PC-3 (cell line): ENCODE results near the gene ZFYVE28. TPM values are rescaled to one million over a fixed set of nuclear protein-coding genes. Genes with fewer than 3 reads are reported as not detected.
A peak's percentile ranks its signal among the peaks of the same experiment; 100 is the strongest.

Source experiments
- ATAC-seq: fragments of 200-7000 bp; cut with Tn5 transposase; 2 replicates; pipeline ENCODE4 v1.9.1; 2020; ENCODE audit warnings: mild to moderate bottlenecking, moderate library complexity
- BruUV-seq: library from RNA; stranded (reverse); fragments of 400-500 nt; replicated peaks from 2 replicates; lab custom pipeline; 2021; lab: Mats Ljungman, UMichigan
- CTCF ChIA-PET: fragments of 300-600 bp; sonication (Branson Sonifier 250); formaldehyde crosslinking; loops from one replicate; lab custom pipeline; 2022; ENCODE audit warnings: antibody characterized with exemption; lab: Charles Lee
- POLR2A ChIA-PET: fragments of 300-600 bp; sonication (Branson Sonifier 250); formaldehyde crosslinking; loops from one replicate; lab custom pipeline; 2022; ENCODE audit warnings: antibody characterized with exemption; ENCODE audit not compliant: unreplicated experiment; lab: Charles Lee
- DNase-seq: peaks from one replicate; pipeline ENCODE4 v3.0.0-alpha.2; 2015
- H2AFZ ChIP-seq: fragments of 300-600 bp; sonication (generic); 2 replicates; pipeline ENCODE4 v1.6.0; 2016; ENCODE audit warnings: antibody characterized with exemption, low read length
- H3F3A ChIP-seq: fragments of 300-600 bp; sonication (generic); one replicate; pipeline ENCODE4 v1.6.0; 2017; ENCODE audit warnings: antibody characterized with exemption, low read length, control low read depth, mild to moderate bottlenecking; ENCODE audit not compliant: unreplicated experiment
- H3K27ac ChIP-seq: fragments of 300-600 bp; sonication (generic); 2 replicates; pipeline ENCODE4 v1.5.1; 2016; ENCODE audit warnings: mild to moderate bottlenecking, low read length
- H3K27me3 ChIP-seq: fragments of 300-600 bp; sonication (generic); 2 replicates; pipeline ENCODE4 v1.6.1; 2016; ENCODE audit warnings: low read length, mixed read lengths
- H3K36me3 ChIP-seq: fragments of 300-600 bp; sonication (generic); 2 replicates; pipeline ENCODE4 v1.6.1; 2016; ENCODE audit warnings: low read depth, mixed run types, low read length, mixed read lengths
- H3K4me1 ChIP-seq: fragments of 300-600 bp; sonication (generic); 2 replicates; pipeline ENCODE4 v1.5.1; 2016; ENCODE audit warnings: low read length; ENCODE audit not compliant: insufficient read depth
- H3K4me2 ChIP-seq: fragments of 300-600 bp; sonication (generic); 2 replicates; pipeline ENCODE4 v1.6.0; 2016; ENCODE audit warnings: low read length
- H3K4me3 ChIP-seq: fragments of 300-600 bp; sonication (generic); 2 replicates; pipeline ENCODE4 v1.5.1; 2016; ENCODE audit warnings: mild to moderate bottlenecking, low read length, mixed read lengths
- H3K79me2 ChIP-seq: fragments of 300-600 bp; sonication (generic); 2 replicates; pipeline ENCODE4 v1.6.1; 2017; ENCODE audit warnings: low read length, mixed read lengths
- H3K9ac ChIP-seq: fragments of 300-600 bp; sonication (generic); 2 replicates; pipeline ENCODE4 v1.6.0; 2016; ENCODE audit warnings: mild to moderate bottlenecking, low read length
- H3K9me2 ChIP-seq: fragments of 300-600 bp; sonication (generic); replicated peaks from 2 replicates; pipeline ENCODE4 v1.6.1; 2016; ENCODE audit warnings: mixed run types, low read length, mixed read lengths
- H3K9me3 ChIP-seq: fragments of 300-600 bp; sonication (generic); 2 replicates; pipeline ENCODE4 v1.6.1; 2016; ENCODE audit warnings: low read length, mixed read lengths
- H4K20me1 ChIP-seq: fragments of 300-600 bp; sonication (generic); 2 replicates; pipeline ENCODE4 v1.6.1; 2016; ENCODE audit warnings: low read length, mixed read lengths
- CTCF ChIP-seq: fragments of 300-600 bp; sonication (generic); conservative IDR thresholded peaks from 2 replicates; pipeline ENCODE4 v1.5.1; 2017; ENCODE audit warnings: antibody characterized with exemption, low read depth, mild to moderate bottlenecking, low read length
- EZH2 ChIP-seq: fragments of 300-600 bp; sonication (generic); IDR thresholded peaks from one replicate; pipeline ENCODE4 v1.6.1; 2017; ENCODE audit warnings: antibody characterized with exemption, mild to moderate bottlenecking, low read length; ENCODE audit not compliant: unreplicated experiment
- EZH2phosphoT487 ChIP-seq: fragments of 300-600 bp; sonication (generic); IDR thresholded peaks from 2 replicates; pipeline ENCODE4 v1.6.1; 2018; ENCODE audit warnings: mild to moderate bottlenecking, antibody characterized with exemption, low read length, borderline replicate concordance
- intact Hi-C: fragments of 100-400 bp; cut with micrococcal nuclease; formaldehyde crosslinking; loops from 2 replicates; pipeline ENCODE4 v1.9.0; 2023
- total RNA-seq: library from RNA; depleted of rRNA; stranded (reverse); fragments of >200 nt; gene quantifications from 2 replicates; pipeline ENCODE4 v1.2.3, GENCODE V29; 2014

ZFYVE28 gene
- total RNA-seq, 1 experiment from 2014 or later = 8.0 TPM

- no peaks in the 10 kb centered on the region for H3K36me3 ChIP-seq
- no peak overlapping the region for H3K27ac ChIP-seq
- intact Hi-C loops = no loop called here
- peaks cover 9% of the 10 kb centered on the region; the same call in 1 of the 2 replicates for H3K4me1 ChIP-seq
- peak overlapping the region; percentile 63 for H3K4me3 ChIP-seq
- TF ChIP-seq EZH2 (no peak), EZH2phosphoT487 (no peak), CTCF (no peak)
- no peaks in the 10 kb centered on the region for H3K79me2 ChIP-seq
- H2AFZ ChIP-seq = peak overlapping the region; percentile 78
- DNase-seq (no peak), ATAC-seq (no peak)
- ChIA-PET CTCF (no interaction called here), POLR2A (no interaction called here)
- no TSS peak for BruUV-seq
- H3K27me3 ChIP-seq = no peaks in the 10 kb centered on the region
- H3K9me2 ChIP-seq = no peaks in the 10 kb centered on the region
- no peaks in the 10 kb centered on the region for H3F3A ChIP-seq
- no peaks in the 10 kb centered on the region for H3K9me3 ChIP-seq
- no peak overlapping the region for H3K9ac ChIP-seq
- H4K20me1 ChIP-seq = no peaks in the 10 kb centered on the region
- H3K4me2 ChIP-seq = peak overlapping the region; percentile 83
Measured at GRCh38 chr4:2401610-2401983, 16.8 kb downstream of the ZFYVE28 start.

- H3K9me2 ChIP-seq = no peaks in the 10 kb centered on the region
- H3K36me3 ChIP-seq = no peaks in the 10 kb centered on the region
- H3K4me1 ChIP-seq = peaks cover 9% of the 10 kb centered on the region; the same call in 1 of the 2 replicates
- H3K4me2 ChIP-seq = no peak overlapping the region
- H2AFZ ChIP-seq = no peak overlapping the region
- no TSS peak for BruUV-seq
- ATAC-seq (no peak), DNase-seq (no peak)
- H3K9me3 ChIP-seq = no peaks in the 10 kb centered on the region
- ChIA-PET CTCF (no interaction called here), POLR2A (no interaction called here)
- H3F3A ChIP-seq = no peaks in the 10 kb centered on the region
- no peaks in the 10 kb centered on the region for H4K20me1 ChIP-seq
- no peak overlapping the region for H3K27ac ChIP-seq
- no peak overlapping the region for H3K4me3 ChIP-seq
- no peak for TF ChIP-seq CTCF
- no peak for TF ChIP-seq EZH2
- no peak for TF ChIP-seq EZH2phosphoT487
- H3K9ac ChIP-seq = no peak overlapping the region
- no peaks in the 10 kb centered on the region for H3K27me3 ChIP-seq
- intact Hi-C loops = no loop called here
- H3K79me2 ChIP-seq = no peaks in the 10 kb centered on the region
Measured at GRCh38 chr4:2400841-2401609, 17.4 kb downstream of the ZFYVE28 start.

DNA sequence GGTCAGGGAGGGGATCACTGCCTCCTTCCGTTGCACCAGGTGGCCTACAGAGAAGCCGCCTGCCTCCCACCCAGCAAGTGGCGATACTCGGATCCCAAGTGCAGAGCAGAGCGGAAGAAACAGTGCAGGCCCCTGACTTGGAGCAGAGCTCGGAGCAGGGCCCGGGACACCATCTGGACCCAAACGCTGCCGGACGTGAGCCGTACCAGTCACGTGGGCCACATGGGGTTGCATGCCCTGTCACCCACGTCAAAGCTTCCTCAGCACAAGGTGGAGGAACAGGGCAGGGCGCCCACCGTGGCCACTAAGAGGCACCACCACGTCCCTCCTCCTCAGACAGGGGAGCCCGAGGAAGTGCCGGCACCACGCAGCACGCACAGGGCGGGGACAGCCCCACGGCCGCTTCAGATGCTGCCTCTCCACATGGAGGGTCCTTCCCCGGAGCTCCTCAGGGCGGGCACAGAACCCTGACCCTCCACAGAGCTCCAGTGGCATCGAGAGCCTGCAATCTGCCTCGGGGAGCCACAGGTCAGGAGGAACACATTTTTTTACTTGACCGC, 18.7 kb downstream of the ZFYVE28 start:
- no peaks in the 10 kb centered on the region for H3K79me2 ChIP-seq
- no TSS peak for BruUV-seq
- H3K4me2 ChIP-seq = no peak overlapping the region
- H3F3A ChIP-seq = no peaks in the 10 kb centered on the region
- H3K9ac ChIP-seq = no peak overlapping the region
- no peak for TF ChIP-seq CTCF
- no peak for TF ChIP-seq EZH2
- TF ChIP-seq EZH2phosphoT487 = no peak
- no peak for DNase-seq
- intact Hi-C loops = no loop called here
- H3K4me1 ChIP-seq = peaks cover 9% of the 10 kb centered on the region; the same call in 1 of the 2 replicates
- no peak for ATAC-seq
- no peak overlapping the region for H3K27ac ChIP-seq
- H3K9me3 ChIP-seq = no peaks in the 10 kb centered on the region
- H4K20me1 ChIP-seq = no peaks in the 10 kb centered on the region
- no peak overlapping the region for H2AFZ ChIP-seq
- no peaks in the 10 kb centered on the region for H3K27me3 ChIP-seq
- POLR2A ChIA-PET = no interaction called here
- CTCF ChIA-PET = no interaction called here
- H3K4me3 ChIP-seq = no peak overlapping the region
- no peaks in the 10 kb centered on the region for H3K9me2 ChIP-seq
- no peaks in the 10 kb centered on the region for H3K36me3 ChIP-seq
